Occipital lobe (tissue), 2 donors: ENCODE measurements around the gene ENTHD1. TPM values are rescaled to one million over a fixed set of nuclear protein-coding genes. Genes with fewer than 3 reads are reported as not detected.

Source experiments
- DNase-seq: peaks from one replicate; lab custom pipeline; 2025; lab: John Stamatoyannopoulos, UW
- total RNA-seq: library from RNA; depleted of rRNA; stranded (reverse); fragments of >200 nt; gene quantifications from one replicate; pipeline ENCODE4 v1.2.3, GENCODE V29; 2014

Gene ENTHD1
- total RNA-seq, 1 donor from 2014 or later: 0.16 TPM

DNA sequence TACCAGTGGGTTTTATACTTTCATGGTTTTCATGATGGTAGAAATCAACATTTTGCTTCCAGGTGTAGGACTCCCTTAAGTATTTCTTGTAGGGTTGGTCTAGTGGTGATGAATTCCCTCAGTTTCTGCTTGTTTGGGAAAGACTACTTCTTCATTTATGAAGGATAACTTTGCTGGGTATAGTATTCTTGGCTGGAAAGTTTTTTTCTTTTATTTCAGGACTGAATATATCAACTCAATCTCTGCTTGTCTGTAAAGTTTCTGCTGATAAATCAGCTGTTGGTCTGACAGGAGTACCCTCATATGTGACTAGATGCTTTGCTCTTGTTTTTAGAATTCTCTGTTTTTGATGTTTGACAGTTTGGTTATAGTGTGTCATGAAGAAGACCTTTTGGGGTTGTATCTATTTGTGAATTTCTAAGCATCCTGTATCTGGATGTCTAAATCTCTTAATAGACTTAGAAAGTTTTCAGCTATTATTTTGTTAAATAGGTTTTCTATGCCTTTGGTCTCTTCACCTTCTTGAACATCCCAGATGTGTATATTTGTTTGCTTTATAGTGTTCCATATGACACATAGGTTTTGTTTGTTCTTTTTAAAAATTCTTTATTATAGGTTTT is 95.9 kb downstream of the ENTHD1 start:
- no peak for DNase-seq

DNA sequence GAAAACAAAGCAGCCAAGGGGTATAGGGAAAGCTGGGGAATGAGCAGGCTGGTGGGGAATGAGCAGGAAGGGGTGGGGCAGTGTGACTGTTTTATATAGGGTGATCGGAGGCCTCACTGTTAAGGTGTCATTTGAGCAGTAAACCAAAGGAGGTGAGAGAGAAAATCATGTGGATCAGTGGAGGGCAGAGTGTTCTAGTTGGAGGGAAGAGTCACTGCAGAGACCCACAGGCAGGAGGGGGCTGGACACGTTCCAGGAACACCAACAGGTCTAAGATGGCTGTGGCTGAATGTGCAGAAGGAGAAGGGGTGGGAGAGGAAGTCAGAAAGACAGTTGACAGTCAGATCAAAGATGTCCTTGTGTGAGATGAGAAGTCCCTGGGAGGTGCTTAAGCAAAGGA is 103.8 kb downstream of the ENTHD1 start:
- no peak for DNase-seq

DNA sequence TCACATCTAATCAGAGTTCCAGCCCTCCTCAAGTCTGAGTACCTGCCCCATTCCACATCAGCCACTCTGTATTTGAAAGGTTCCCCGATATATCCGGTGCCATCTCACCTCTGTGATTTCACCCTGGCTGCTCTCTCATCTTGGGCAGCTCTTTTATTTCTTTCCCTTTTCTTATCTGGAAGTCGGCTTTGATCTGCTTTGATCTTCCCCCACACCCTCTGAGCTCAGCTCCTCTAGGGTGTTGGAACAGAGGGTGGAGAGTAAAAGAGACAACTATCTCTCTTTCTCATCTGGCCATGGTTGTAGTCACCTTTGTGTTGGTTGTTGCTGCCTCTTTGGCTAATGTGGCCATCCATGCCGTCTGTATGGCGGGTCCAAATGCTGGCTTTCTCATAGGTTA is 108.3 kb downstream of the ENTHD1 start:
- DNase-seq: no peak

DNA sequence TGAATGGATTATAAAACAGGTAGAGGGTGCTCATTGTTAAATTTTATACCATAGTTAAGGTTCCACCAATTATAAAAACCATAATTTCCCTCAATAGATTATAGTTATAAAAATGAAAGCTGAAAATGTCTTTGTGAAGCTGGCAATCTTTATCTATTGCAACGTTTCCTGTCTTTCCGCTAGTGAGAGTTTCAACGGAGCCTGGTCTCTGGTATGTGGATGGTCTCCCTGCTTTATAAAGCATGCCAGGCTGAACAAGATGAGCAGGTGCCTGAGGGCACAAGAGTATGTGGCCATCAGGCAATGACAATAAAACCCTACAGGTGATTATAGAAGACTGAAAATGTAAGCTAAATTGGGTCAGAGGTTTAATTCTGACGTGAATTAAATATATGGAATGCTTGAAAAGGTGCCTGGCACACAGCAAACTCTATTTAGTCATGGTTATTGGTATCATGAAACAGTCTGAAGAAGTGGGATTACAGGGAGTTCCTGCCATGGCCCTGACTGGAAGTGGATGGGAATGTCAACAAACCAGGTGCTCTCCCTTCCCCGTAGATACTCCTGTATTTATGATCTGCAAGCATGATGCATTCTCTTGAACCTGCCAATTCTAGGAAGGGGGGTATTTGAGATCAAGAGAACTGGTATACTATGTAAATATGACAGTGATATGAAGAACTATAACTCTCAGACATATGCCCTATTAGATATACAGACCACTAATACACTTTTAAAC is 115.7 kb downstream of the ENTHD1 start:
- DNase-seq: no peak

DNA sequence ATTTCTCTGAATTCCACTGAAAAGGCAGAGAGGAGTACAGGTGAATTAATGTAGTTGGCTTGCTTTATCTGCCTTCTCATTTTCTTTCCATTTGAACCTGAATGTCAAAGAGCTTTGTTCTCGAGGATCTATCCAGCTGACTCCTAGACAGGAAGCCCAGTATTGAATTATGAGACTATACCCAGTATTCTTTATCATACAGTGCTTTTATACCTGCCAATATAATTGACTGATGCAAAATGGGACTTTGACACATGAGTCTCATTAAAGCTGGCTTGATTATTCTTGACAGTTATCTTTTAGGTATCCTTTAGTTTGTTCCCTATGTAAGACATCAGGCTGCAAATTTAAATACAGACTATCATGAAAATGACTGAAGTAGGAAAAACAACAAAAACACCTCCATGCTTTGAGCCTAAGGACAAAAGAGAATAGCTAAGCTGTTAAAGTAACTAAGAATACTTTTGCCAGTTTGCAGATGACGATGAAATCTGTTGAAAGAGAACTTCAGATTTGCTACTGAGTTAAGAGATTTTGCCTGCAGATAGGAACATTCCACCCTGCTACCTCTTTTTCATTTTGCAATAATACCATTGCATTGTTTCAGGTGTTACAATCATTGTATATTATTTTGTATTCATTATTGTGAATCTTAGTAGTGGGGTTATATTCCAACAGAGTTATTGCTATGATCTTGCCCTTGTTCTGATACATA is 117.1 kb downstream of the ENTHD1 start:
- no peak for DNase-seq

DNA sequence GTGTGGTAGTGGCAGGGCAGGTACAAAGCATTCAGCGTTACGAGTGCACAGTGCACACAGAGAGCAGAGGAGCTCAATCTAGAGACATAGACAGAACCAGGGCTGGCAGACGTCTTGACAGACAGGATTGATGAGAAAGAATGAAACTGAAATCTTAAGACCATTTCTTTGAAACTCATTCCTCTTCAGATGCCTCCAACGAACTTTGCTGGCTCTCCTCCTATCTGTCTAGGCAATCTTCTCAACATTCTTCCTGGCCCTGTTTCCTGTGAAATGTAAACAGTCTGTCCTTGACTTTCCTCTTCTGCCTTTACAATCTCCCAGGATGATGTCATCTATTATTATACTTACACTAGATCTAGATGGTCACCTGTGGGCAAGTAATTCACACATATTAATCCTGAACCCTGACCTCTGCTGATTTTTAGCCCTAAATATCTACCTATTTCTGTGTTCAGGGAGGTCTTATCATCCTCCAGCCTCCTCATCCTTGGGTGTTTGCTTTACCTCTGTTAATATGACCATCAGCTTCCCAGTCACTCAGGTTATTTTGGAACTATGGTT is 119.5 kb downstream of the ENTHD1 start:
- DNase-seq: no peak

DNA sequence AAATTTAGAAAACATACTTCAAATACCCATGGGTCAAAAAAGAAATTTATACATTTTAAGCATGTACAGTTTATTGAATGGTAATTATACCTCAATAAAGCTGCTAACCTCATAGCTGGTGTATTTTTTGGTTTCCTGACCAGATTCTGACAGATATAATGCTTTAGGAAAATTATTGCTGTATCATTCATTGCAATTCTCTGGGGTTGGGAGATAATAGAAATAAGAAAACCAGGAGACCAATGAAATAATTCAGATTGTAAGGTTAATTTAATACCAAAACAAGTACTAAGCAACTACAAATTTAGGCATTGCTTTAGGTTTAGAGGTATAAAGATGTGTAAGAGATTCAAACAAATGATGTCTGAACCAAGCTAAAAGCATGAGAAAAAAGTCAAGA is 120.1 kb downstream of the ENTHD1 start:
- DNase-seq: no peak

DNA sequence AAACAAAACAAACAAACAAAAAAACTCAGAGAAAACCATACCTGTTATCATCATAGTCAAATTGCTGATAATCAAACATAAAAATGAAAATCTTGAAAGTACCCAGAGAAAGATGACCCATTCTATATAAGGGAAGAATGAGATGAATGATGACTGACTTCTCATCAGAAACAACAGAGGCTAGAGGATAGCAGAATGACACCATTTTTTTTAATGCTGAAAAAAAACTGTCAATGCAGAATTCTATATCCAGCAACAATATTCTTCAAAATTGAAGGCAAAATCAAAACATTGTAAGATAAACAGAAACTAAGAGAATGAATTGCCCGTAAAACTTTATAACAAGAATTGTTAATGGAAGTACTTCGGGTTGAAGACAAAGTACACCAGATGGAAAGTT is 122.1 kb downstream of the ENTHD1 start:
- no peak for DNase-seq

DNA sequence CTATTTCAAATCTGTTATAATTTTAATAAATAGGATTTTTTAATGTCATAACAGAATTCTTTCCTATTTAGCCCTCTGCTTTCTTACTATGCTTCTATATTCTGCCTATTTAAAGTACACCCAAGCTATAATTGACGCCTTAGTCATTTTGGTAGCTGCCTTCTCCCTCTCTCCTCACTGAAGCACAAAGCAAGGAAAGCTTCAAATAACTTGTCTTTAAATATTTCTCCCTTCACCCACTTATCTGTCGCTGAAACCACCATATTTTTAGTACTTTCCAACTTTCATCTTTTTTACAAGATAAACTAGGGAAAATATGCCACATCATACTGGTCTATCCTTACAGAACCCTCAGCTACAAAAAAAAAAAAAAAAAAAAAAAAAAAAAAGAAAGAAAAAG is 127.9 kb downstream of the ENTHD1 start:
- DNase-seq: no peak

DNA sequence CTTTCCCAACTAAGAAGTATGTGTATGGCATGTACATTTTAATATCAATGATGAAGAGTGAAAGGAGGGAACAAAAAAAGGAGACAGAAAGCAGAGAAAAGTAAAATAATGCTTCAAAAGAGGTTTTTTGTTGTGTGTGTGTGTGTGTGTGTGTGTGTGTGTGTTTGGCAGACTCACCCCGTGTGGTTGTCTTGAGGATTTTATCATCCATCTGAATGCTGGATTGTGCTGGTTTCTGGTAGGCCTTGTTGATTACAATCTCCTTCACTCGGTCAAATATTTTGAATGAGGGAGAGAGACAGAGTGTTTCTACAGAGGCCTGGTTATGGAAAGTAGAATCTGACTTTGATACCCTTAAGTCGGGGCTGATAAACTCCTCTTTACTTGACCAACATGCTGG is 128.5 kb downstream of the ENTHD1 start:
- DNase-seq: no peak

DNA sequence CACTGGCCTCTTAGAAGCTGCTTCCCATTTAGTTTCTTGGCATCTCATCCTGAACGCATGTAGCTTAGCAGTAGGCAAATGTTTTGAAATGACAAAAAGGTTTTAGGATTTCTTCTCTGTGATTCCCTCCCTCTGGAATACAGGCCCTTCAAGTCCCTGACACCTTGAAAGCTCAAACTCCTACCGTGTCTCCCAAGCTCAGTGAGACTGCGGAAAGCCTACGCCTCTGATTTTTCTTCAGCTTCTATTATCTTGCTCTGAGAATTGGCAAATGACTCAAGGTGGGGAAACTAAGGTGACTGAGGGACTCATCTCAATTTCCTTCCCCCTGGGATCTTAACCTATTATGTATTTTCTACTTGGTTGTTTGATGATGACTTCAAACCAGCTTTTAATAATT is 130.3 kb downstream of the ENTHD1 start:
- DNase-seq: no peak

DNA sequence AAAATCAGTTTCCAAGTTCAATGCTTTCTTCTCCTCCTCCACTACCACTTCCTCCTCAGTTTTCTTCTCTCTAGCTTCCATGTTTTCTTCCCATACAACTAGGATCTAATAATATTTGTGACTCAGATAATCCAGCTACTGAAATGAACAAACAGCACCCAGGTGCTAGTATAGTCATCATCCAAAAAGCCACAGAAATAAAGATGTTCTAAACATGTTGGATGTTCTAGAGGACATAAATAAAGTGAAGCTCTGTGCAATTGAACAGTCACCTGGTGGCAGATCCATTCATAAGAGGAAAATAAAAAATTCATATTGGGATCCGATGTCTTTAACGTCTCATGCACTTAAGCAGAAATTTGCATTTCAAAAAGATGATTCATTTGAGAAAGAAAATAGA is 142.8 kb downstream of the ENTHD1 start:
- DNase-seq: no peak

DNA sequence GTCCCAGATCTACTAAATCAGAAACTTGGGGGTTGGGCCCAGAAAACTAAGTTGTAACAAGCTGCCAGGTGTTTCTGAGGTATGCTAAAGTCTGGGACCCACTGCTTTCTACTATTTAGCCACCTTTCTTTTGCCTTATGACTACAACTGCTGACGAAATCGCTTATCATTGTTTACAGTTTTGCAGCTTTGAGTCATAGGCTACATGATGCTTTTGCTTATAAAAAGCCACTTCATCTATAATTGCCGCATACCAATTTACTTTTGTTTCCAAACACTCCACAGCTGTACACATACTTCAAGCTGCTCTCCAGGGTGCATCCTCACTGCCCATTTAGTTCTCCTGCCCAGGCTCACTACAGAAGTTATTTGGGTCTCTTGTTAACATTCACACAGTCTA is 144.7 kb downstream of the ENTHD1 start:
- no peak for DNase-seq

DNA sequence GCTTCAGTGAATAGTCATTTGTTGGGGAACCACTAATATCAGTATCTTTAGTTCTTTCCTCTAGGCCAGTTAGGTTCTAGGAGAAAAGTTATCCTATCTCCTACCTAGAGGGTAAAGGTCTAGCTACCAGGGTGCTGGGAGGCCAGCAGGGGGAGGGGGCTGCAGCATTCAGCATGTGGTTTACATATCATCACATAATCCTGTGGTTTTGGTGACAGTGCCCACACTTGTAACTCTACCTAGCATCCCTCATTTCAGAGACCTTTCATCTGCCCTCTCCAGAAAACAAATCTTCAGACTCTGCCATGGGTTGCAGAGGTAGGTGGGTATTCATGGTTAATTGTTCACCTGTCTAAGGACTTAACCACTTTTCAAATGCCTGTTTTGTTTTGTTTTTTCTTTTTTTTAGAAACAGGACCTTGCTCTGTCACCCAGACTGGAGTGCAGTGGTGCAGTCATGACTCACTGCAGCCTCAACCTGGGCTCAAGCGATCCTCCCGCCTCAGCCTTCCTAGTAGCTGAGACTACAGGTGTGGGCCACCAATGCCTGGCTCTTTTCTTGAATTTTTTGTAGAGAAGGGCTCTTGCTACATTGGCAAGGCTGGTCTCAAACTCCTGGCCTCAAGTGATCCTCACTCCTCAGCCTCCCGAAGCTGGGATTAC is 146.8 kb downstream of the ENTHD1 start:
- DNase-seq: no peak

DNA sequence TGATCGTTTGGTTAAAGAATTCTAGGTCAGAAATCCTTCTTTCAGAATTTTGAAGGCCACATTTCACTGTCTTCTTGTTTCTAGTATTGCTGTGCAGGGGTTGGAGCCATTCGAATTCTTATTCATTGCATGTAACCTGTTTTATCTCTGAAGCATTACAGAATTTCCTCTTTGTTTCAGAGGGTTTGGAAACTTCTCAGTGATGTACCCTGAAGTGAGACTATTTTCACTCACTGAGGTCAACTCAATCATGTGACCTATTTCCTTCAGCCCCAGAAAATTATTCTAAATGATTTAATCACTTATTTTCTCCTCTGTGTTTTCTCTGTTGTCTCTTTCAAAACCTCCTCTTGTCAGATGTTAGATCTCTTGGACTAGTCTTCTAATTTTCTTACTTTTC is 147.8 kb downstream of the ENTHD1 start:
- no peak for DNase-seq

DNA sequence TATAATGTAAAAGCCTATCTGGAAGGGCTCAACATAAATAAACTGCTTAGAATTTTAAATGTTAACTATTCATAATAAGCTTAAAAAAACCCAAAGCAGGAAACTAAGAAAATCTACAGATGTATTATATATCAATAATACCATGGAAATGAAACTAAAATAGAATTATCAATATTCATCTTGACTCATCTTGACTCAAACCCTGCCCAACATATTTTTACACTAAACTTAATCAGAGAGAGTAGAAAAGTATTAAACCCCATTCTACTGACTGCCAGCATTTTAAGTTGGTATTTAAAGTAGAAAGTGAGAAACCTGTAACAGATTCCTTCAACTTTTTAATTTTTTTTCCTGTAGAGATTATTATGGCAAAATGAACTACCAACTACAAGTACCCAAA is 149.2 kb downstream of the ENTHD1 start:
- no peak for DNase-seq

DNA sequence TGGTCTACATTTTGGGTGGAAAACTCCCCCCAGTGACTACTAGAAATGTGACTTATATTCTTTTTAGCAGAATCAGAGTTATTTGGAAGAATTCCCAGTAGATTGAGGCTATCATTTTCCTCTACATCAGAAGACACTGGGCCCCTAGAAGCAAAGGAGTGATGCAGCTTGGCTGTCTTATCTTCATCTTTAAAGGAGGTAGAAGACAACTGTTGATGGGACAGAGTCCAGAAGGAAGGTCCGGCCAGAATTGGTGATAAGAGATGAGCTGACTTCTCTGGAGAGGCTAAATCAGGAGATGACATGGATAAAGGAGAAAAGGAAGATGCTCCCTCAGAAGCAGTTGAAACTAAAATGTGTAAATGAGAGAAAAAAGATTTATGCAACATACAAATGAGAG is 149.6 kb downstream of the ENTHD1 start:
- no peak for DNase-seq

DNA sequence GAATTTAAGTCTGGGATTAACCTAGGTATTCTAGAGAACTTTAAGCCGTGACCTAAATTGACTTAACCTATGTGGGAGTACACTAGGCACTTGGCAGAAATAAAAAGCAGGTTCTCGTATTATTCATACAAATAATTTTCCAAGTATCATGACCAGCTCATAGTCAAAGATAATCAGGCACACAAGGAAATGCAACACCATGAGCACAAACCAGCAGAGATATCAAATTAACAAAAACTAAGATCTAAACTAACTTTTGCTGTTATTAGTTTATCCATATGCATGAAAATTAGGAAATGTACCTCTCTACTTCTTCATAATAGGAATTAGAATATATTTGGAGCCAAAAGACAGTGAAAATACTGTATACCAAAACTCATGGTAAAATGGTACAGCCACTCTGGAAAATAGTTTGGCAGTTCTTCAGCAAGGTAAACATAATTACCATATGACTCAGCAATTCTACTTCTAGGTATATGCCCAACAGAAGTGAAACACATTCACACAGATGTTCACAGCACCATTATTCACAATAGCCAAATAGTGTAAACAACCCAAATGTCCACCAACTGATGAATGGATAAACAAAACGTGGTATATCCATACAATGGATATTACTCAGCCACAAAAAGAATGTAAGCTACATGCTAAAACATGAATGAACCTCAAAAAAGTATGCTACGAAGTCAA is 154.1 kb downstream of the ENTHD1 start:
- DNase-seq: no peak

DNA sequence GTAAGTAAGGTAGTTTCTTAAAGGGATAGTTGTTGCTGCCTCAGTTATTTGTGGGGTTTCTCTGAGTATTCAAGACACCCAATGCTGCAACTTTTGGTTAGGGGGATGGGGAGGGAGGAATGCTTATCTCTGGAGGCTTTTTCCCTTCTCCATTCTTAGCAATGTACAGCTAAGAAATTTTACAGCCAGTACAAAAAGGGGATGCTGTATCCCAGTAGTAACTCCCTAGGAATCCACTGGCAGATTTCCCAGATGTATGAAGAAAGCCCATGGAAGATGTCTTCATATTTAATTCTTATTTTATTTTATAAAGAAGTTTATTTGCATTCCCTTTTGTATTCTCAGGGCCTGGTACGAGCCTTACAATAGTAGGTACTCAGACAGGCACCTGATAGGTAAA is 154.8 kb downstream of the ENTHD1 start:
- no peak for DNase-seq

DNA sequence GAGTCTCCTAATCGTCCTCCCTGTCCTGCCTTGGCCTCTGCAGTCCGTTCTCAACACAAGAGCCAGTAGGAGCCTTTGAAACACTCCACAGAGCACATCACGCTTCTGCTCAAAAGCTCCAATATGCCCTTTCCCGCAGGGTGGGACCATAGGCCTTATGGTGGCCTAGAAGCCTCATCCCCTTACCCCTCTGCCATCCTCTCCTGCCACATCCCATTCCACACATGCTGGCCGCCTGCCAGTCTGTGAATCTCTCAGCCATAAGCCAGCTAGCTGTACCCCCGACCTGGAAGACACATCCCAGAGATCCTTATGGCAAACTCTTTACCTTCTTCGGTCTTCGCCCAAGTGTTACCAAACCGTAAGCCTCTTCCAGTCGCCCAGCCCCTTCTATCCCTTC is 157.8 kb downstream of the ENTHD1 start:
- no peak for DNase-seq

DNA sequence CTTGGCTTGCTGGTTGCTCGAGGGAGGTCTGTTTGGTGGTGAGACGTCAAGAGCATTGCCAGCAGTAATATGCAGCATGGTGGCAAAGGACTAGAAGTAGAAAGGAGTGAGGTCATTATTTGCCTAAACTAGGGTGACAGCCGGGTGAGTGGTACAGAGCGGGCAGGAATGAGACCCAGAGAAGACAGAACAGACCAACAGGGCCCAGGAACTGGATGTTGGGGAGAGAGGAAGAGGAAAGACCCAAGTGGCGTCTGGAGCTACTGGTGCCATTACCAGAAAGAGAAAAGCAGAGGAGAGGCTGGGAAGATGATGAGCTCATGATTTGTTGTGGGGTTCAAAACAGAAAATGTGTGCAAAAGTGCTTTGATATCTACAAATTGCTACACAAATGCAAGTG is 158.7 kb downstream of the ENTHD1 start:
- DNase-seq: no peak
